Measurements from ENCODE around the gene CFDP1. TPM values are rescaled to one million over a fixed set of nuclear protein-coding genes. Genes with fewer than 3 reads are reported as not detected.

Gene CFDP1
- total and polyA plus RNA-seq, 2 of the 13 experiments (the other 11 are each of a cell fraction or from before 2014, with no cell fraction given), result 78.6 to 153 TPM

GRCh38 chr16:75262104-75262799 lies 171.1 kb downstream of the CFDP1 start (continued):
- TF ChIP-seq ZNF687 (CRISPR knock-in tag; IDR thresholded peaks at IDR 0.05), result peak; percentile 98
- no peak for TF ChIP-seq SAFB2 (CRISPR knock-in tag; IDR thresholded peaks at IDR 0.05; ENCODE audit: borderline replicate concordance, low read depth)
- TF ChIP-seq ZFY (CRISPR knock-in tag; IDR thresholded peaks at IDR 0.05), result peak; percentile 92
- no peak for TF ChIP-seq MTERF4 (CRISPR knock-in tag; IDR thresholded peaks at IDR 0.05)
- TF ChIP-seq ZNF724P (CRISPR knock-in tag; IDR thresholded peaks at IDR 0.05; ENCODE audit: borderline replicate concordance), result no peak
- peak; percentile 84 for TF ChIP-seq ZNF263 (CRISPR knock-in tag; IDR thresholded peaks at IDR 0.05)
- no peak; the same call in 1 of the 2 replicates for TF ChIP-seq CEBPG (CRISPR knock-in tag; IDR thresholded peaks at IDR 0.05)
- no peak for TF ChIP-seq ZNF660 (CRISPR knock-in tag; IDR thresholded peaks at IDR 0.05; ENCODE audit: borderline replicate concordance, low read depth)
- peak; percentile 30; the same call in 1 of the 2 replicates for TF ChIP-seq ZNF839 (CRISPR knock-in tag; IDR thresholded peaks at IDR 0.05; ENCODE audit: borderline replicate concordance)
- TF ChIP-seq HOXA9 (CRISPR knock-in tag; IDR thresholded peaks at IDR 0.05; ENCODE audit: borderline replicate concordance), result no peak
- TF ChIP-seq FOXP4 (CRISPR knock-in tag; IDR thresholded peaks at IDR 0.05), result peak; percentile 66
- 0 out of 2 replicates have a peak, but pooled peaks have one; percentile 23 for TF ChIP-seq HNF1A (IDR thresholded peaks at IDR 0.05; ENCODE audit: low read depth)
- peak; percentile 60; the same call in 1 of the 2 replicates for TF ChIP-seq HNF1A (CRISPR knock-in tag; IDR thresholded peaks at IDR 0.05; ENCODE audit: borderline replicate concordance)
- TF ChIP-seq ZC3H4 (CRISPR knock-in tag; IDR thresholded peaks at IDR 0.05; ENCODE audit: borderline replicate concordance), result peak; percentile 40; the same call in 1 of the 2 replicates
- peak; percentile 50; the same call in 1 of the 2 replicates for TF ChIP-seq MXD1 (CRISPR knock-in tag; IDR thresholded peaks at IDR 0.05)
- TF ChIP-seq ZNF350 (CRISPR knock-in tag; IDR thresholded peaks at IDR 0.05; ENCODE audit: borderline replicate concordance, low read depth), result peak; percentile 73

Measured in HepG2 (cell line).